Mesothelial cell of epicardium (in vitro differentiated cells): Measurements from ENCODE around the gene DDX47. TPM values are rescaled to one million over a fixed set of nuclear protein-coding genes. Genes with fewer than 3 reads are reported as not detected.

Experiments used
- DNase-seq, 2 experiments: peaks; one replicate each; pipeline ENCODE4 v3.0.0; 2021; ENCODE audit warnings: low spot score in 2 of 2; ENCODE audit not compliant: unreplicated experiment in 2 of 2
- H3K27ac Mint-ChIP-seq: 2 replicates; pipeline ENCODE4 v1.8.0; 2021; ENCODE audit warnings: mixed read lengths
- H3K27me3 Mint-ChIP-seq: 2 replicates; pipeline ENCODE4 v1.8.0; 2021; ENCODE audit warnings: low read depth, mixed read lengths
- H3K36me3 Mint-ChIP-seq: 2 replicates; pipeline ENCODE4 v1.8.0; 2021; ENCODE audit warnings: mixed read lengths
- H3K4me1 Mint-ChIP-seq: 2 replicates; pipeline ENCODE4 v1.8.0; 2021; ENCODE audit warnings: mixed read lengths
- H3K4me3 Mint-ChIP-seq: 2 replicates; pipeline ENCODE4 v1.8.0; 2021; ENCODE audit warnings: mild to moderate bottlenecking, moderate library complexity, mixed read lengths
- H3K9me3 Mint-ChIP-seq: 2 replicates; pipeline ENCODE4 v1.8.0; 2021; ENCODE audit warnings: mixed read lengths
- CTCF ChIP-seq: fragments of 200-600 bp; sonication (generic); IDR thresholded peaks from one replicate; pipeline ENCODE4 v1.5.0; 2021; ENCODE audit warnings: antibody characterized with exemption; ENCODE audit not compliant: unreplicated experiment
- microRNA-seq: library from miRNA; unstranded; fragments of <30 nt; microRNA quantifications from one replicate; pipeline ENCODE4 v1.2.0, GENCODE V29; 2021; ENCODE audit warnings: inconsistent platforms, mixed read lengths
- total RNA-seq: library from RNA; stranded (reverse); gene quantifications from 3 replicates; pipeline ENCODE4 v1.2.1, GENCODE V29; 2021

The DDX47 gene
- total RNA-seq, 1 donor from 2014 or later = 70.8 TPM

DNA sequence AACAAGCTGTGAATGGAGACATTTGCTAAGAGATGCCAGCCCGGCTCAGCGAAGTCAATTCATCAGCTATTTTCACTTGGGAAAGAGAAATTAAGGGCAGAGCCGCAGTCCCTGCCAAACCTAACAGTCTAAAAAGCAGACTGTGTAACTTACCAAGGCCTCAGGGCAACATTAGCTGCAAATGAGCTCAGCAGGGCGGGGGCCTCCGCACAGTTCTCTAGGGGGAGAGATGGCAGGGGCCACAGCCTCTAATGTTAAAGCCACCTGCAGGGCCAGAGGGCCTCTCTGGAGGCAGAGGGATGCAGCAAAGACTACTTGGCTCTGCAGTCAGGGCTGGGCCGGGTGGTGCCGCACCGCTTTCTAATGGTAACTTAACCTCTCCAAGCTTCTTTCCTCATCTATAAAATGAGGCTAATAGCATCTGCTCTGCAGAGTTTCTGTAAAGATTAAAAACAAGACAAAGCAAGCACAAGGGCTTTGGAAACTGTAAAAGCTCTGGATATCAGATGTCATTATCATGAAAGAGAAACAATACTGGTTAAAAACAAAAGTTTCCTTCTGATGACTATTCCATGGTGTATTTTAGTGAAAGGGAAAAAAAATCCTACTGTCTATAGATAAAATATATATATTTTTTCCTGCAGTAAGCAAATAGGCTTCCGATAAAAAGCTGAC is 64.8 kb downstream of the DDX47 start:
- Mint-ChIP-seq H3K27ac (peak overlapping the region; percentile 44), H3K4me1 (peaks cover 38% of the 10 kb centered on the region), H3K4me3 (no peak overlapping the region), H3K27me3 (no peaks in the 10 kb centered on the region), H3K36me3 (peaks cover 2% of the 10 kb centered on the region), H3K9me3 (no peaks in the 10 kb centered on the region)
- no peak for DNase-seq
- no peak for TF ChIP-seq CTCF

Small RNA genes lying within 50 kb of the gene (microRNA-seq; reads per million reads assigned to microRNA genes)
- not detected for gene MIR613

Other genes starting within 250 kb of the DDX47 start
- 7.9 to 8.5 TPM (median 8.0 TPM) in 3 replicates for gene CREBL2, start 201.5 kb upstream of the DDX47 start, total RNA-seq
- gene GPR19, start 117.2 kb upstream of the DDX47 start, total RNA-seq = 0.53 to 1.1 TPM (median 1.0 TPM) in 3 replicates
- 23.6 to 28.3 TPM (median 25.0 TPM) in 3 replicates for gene CDKN1B, start 96.0 kb upstream of the DDX47 start, total RNA-seq
- gene APOLD1, start 27.7 kb upstream of the DDX47 start, total RNA-seq = 3.0 to 5.1 TPM (median 3.9 TPM) in 3 replicates
- 107 to 116 TPM (median 108 TPM) in 3 replicates for gene GPRC5A, start 78.2 kb downstream of the DDX47 start, total RNA-seq
- not detected in 3 replicates for gene GPRC5D, start 138.8 kb downstream of the DDX47 start, total RNA-seq
- 55.0 to 63.5 TPM (median 58.6 TPM) in 3 replicates for gene HEBP1, start 186.9 kb downstream of the DDX47 start, total RNA-seq
- 8.6 to 9.5 TPM (median 9.1 TPM) in 3 replicates for gene FAM234B, start 231.0 kb downstream of the DDX47 start, total RNA-seq